Uterus (tissue), 4 donors: ENCODE data around the gene LRRC52. TPM values are rescaled to one million over a fixed set of nuclear protein-coding genes. Genes with fewer than 3 reads are reported as not detected.
"Not testable (repeated sequence)": the region's sequence is repeated elsewhere in the genome, so short reads cannot be mapped to it uniquely, and the experiment has no call there.

Experiments used
- DNase-seq, 2 donors: peaks; one replicate each; pipeline ENCODE4 v3.0.0-alpha.2; 2019 to 2020
- H3K27ac ChIP-seq, 2 donors: fragments of 200-600 bp; sonication (generic); 1 replicate in 1 of 2; 2 replicates in 1 of 2; pipeline ENCODE4 v1.5.1; 2016 to 2018
- H3K27me3 ChIP-seq, 2 donors: fragments of 200-600 bp; sonication (generic); one replicate each; pipeline ENCODE4 v1.5.1; 2018 to 2019; ENCODE audit warnings: control low read depth in 1 of 2
- H3K36me3 ChIP-seq, 2 donors: fragments of 200-600 bp; sonication (generic); one replicate each; pipeline ENCODE4 v1.5.1; 2019; ENCODE audit warnings: control low read depth in 1 of 2
- H3K4me1 ChIP-seq, 2 donors: fragments of 200-600 bp; sonication (generic); one replicate each; pipeline ENCODE4 v1.5.1; 2018 to 2019; ENCODE audit warnings: control low read depth in 1 of 2
- H3K4me3 ChIP-seq, 2 donors: fragments of 200-600 bp; sonication (generic); 1 replicate in 1 of 2; 2 replicates in 1 of 2; pipeline ENCODE4 v1.5.1; 2018 to 2019; ENCODE audit warnings: mild to moderate bottlenecking in 1 of 2
- H3K9me3 ChIP-seq, 2 donors: fragments of 200-600 bp; sonication (generic); one replicate each; pipeline ENCODE4 v1.5.1; 2019; ENCODE audit warnings: control low read depth in 1 of 2
- CTCF ChIP-seq, 4 experiments: fragments of 200-600 bp in 2 of 4; fragments of 450-650 bp in 2 of 4; sonication (generic) in 2 of 4; IDR thresholded peaks; one replicate each; pipeline ENCODE4 v1.5.1; 2016 to 2019; ENCODE audit warnings: antibody characterized with exemption in 4 of 4, mild to moderate bottlenecking in 2 of 4, moderate library complexity in 1 of 4
- POLR2A ChIP-seq, 2 donors: fragments of 450-650 bp; IDR thresholded peaks; one replicate each; pipeline ENCODE4 v1.6.1; 2016; ENCODE audit warnings: antibody characterized with exemption in 2 of 2, mild to moderate bottlenecking in 1 of 2, moderate library complexity in 1 of 2
- intact Hi-C: fragments of 100-400 bp; cut with DNase I; formaldehyde crosslinking; loops from one replicate; pipeline ENCODE4 v1.15.1; 2023; ENCODE audit warnings: low total_unique reads
- total RNA-seq, 4 donors: library from RNA; depleted of rRNA in 3 of 4; stranded (reverse); fragments of >200 nt in 3 of 4; gene quantifications; one replicate each; pipeline versions ENCODE4 v1.1.0 to v1.2.4, GENCODE V29; 2014 to 2023
- donor health status: DM: yes; HTN: yes; CAD: no.

The LRRC52 gene
- total RNA-seq, 4 donors from 2014 or later: not detected

- Histone ChIP-seq H3K27me3 (no peaks in the 10 kb centered on the region), H3K4me3 (no peak overlapping the region), H3K27ac (no peak overlapping the region), H3K9me3 (no peaks in the 10 kb centered on the region), H3K4me1 (no peaks in the 10 kb centered on the region), H3K36me3 (no peaks in the 10 kb centered on the region)
- TF ChIP-seq POLR2A (IDR thresholded peaks at IDR 0.05) (no peak), CTCF (IDR thresholded peaks at IDR 0.05) (no peak)
- intact Hi-C loops: no loop called here
- no peak for DNase-seq
Measured at GRCh38 chr1:165600793-165601192, 57.0 kb downstream of the LRRC52 start.

DNA sequence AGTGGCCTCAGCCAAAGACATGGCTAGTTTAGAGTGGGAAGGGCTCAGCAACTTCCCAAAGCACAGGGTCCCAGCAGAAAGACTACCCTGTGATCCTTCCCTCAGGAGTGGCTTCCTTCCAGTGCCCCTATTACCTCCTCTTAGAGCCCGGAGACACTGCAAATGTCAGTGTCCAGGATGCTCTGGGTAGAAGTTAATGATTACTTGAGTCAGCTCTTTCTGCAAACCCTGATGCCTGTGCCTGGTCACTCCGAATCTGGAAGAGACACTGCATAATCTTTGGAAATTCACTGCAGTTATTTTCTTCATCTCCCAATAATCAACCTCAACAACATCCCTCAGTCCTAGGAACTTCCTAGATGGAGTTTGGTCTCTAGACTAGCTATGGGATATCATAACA is 60.0 kb downstream of the LRRC52 start:
- Histone ChIP-seq H3K9me3 (no peaks in the 10 kb centered on the region), H3K4me1 (no peaks in the 10 kb centered on the region), H3K36me3 (no peaks in the 10 kb centered on the region), H3K27me3 (no peaks in the 10 kb centered on the region), H3K27ac (no peak overlapping the region), H3K4me3 (no peak overlapping the region)
- DNase-seq: no peak
- TF ChIP-seq POLR2A (IDR thresholded peaks at IDR 0.05) (no peak), CTCF (IDR thresholded peaks at IDR 0.05) (no peak)
- intact Hi-C loops: no loop called here

GRCh38 chr1:165605246-165605645 is 61.4 kb downstream of the LRRC52 start:
- H3K4me3 ChIP-seq: no peak overlapping the region
- DNase-seq: no peak
- TF ChIP-seq POLR2A (IDR thresholded peaks at IDR 0.05): no peak
- no peak for TF ChIP-seq CTCF (IDR thresholded peaks at IDR 0.05)
- no peaks in the 10 kb centered on the region for H3K9me3 ChIP-seq
- H3K36me3 ChIP-seq: no peaks in the 10 kb centered on the region
- no peaks in the 10 kb centered on the region for H3K4me1 ChIP-seq
- intact Hi-C loops: no loop called here
- no peaks in the 10 kb centered on the region for H3K27me3 ChIP-seq
- no peak overlapping the region for H3K27ac ChIP-seq

DNA sequence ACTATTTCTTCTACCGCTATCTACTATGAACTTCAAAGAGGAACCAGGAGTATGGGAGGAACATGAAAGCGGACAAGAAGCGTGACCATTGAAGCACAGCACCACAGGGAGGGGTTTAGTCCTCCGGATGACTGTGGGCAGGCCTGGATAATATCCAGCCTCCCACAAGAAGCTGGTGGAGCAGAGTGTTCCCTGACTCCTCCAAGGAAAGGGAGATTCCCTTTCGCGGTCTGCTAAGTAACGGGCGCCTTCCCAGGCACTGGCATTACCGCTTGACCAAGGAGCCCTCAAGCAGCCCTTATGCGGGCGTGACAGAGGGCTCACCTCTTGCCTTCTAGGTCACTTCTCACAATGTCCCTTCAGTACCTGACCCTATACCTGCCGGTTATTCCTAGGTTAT is 62.9 kb downstream of the LRRC52 start:
- H3K4me1 ChIP-seq, H3K27me3 ChIP-seq, H3K4me3 ChIP-seq, DNase-seq, H3K9me3 ChIP-seq, intact Hi-C loops, H3K27ac ChIP-seq, H3K36me3 ChIP-seq: not testable (repeated sequence)

- no peak for TF ChIP-seq CTCF (IDR thresholded peaks at IDR 0.05)
- no peak for TF ChIP-seq POLR2A (IDR thresholded peaks at IDR 0.05)
- Histone ChIP-seq H3K27ac (no peak overlapping the region), H3K4me3 (no peak overlapping the region), H3K4me1 (no peaks in the 10 kb centered on the region), H3K36me3 (no peaks in the 10 kb centered on the region), H3K27me3 (no peaks in the 10 kb centered on the region), H3K9me3 (no peaks in the 10 kb centered on the region)
- no peak for DNase-seq
- intact Hi-C loops: no loop called here
Measured at GRCh38 chr1:165610866-165611265, 67.1 kb downstream of the LRRC52 start.

GRCh38 chr1:165612062-165612461 is 68.3 kb downstream of the LRRC52 start:
- no peaks in the 10 kb centered on the region for H3K36me3 ChIP-seq
- no peak for DNase-seq
- no peak overlapping the region for H3K4me3 ChIP-seq
- H3K4me1 ChIP-seq: no peaks in the 10 kb centered on the region
- H3K27ac ChIP-seq: no peak overlapping the region
- TF ChIP-seq POLR2A (IDR thresholded peaks at IDR 0.05): no peak
- no peak for TF ChIP-seq CTCF (IDR thresholded peaks at IDR 0.05)
- no peaks in the 10 kb centered on the region for H3K9me3 ChIP-seq
- intact Hi-C loops: no loop called here
- H3K27me3 ChIP-seq: no peaks in the 10 kb centered on the region
